CD4-positive, alpha-beta T cell (primary cell): ENCODE measurements around the gene CTNNA1. TPM values are rescaled to one million over a fixed set of nuclear protein-coding genes. Genes with fewer than 3 reads are reported as not detected.

Experiments used
- ATAC-seq: fragments of 200-7000 bp; cut with Tn5 transposase; one replicate; pipeline ENCODE4 v1.10.0; 2022; ENCODE audit warnings: mild to moderate bottlenecking; ENCODE audit not compliant: poor library complexity
- CTCF ChIA-PET: fragments of 350-600 bp; sonication (Branson Sonifier 250); formaldehyde crosslinking; loops from one replicate; lab custom pipeline; 2021; ENCODE audit warnings: antibody characterized with exemption, inconsistent platforms; lab: Charles Lee
- POLR2A ChIA-PET: fragments of 350-600 bp; sonication (Branson Sonifier 250); formaldehyde crosslinking; loops from one replicate; lab custom pipeline; 2021; ENCODE audit warnings: antibody characterized with exemption, inconsistent platforms; lab: Charles Lee
- DNase-seq, 14 experiments: peaks; one replicate each; pipeline ENCODE4 v3.0.0-alpha.2; 2013 to 2020; ENCODE audit warnings: mixed read lengths in 2 of 14
- H3K27ac ChIP-seq, 2 donors: one replicate each; pipeline versions ENCODE4 v1.5.1 to v1.7.0; 2013; ENCODE audit warnings: low read length in 2 of 2, low read depth in 1 of 2, mild to moderate bottlenecking in 1 of 2
- H3K27me3 ChIP-seq, 2 experiments: 1 replicate in 1 of 2; 2 replicates in 1 of 2; pipeline versions ENCODE4 v1.6.1 to v1.7.0; 2013; ENCODE audit warnings: low read length in 2 of 2, control low read depth in 1 of 2, mild to moderate bottlenecking in 1 of 2, moderate library complexity in 1 of 2; ENCODE audit not compliant: insufficient read depth in 2 of 2, control insufficient read depth in 1 of 2
- H3K36me3 ChIP-seq: one replicate; pipeline ENCODE4 v1.6.1; 2013; ENCODE audit warnings: low read length, control low read depth; ENCODE audit not compliant: insufficient read depth
- H3K4me1 ChIP-seq: one replicate; pipeline ENCODE4 v1.6.1; 2013; ENCODE audit warnings: low read length, control low read depth; ENCODE audit not compliant: insufficient read depth
- H3K4me3 ChIP-seq: one replicate; pipeline ENCODE4 v1.5.1; 2013; ENCODE audit warnings: mild to moderate bottlenecking, low read length, moderate library complexity
- H3K9me3 ChIP-seq, 2 experiments: 1 replicate in 1 of 2; 2 replicates in 1 of 2; pipeline versions ENCODE4 v1.6.1 to v1.7.0; 2013; ENCODE audit warnings: low read length in 2 of 2, mild to moderate bottlenecking in 2 of 2, control low read depth in 1 of 2, moderate library complexity in 1 of 2; ENCODE audit not compliant: control insufficient read depth in 1 of 2, insufficient read depth in 1 of 2
- H3K27ac Mint-ChIP-seq: one replicate; pipeline ENCODE4 v1.8.0; 2020; ENCODE audit warnings: mixed read lengths
- H3K27me3 Mint-ChIP-seq: one replicate; pipeline ENCODE4 v1.8.0; 2021; ENCODE audit warnings: mixed read lengths
- H3K36me3 Mint-ChIP-seq: one replicate; pipeline ENCODE4 v1.8.0; 2021; ENCODE audit warnings: low read depth, mixed read lengths
- H3K4me1 Mint-ChIP-seq: one replicate; pipeline ENCODE4 v1.8.0; 2021; ENCODE audit warnings: low read depth, mixed read lengths
- H3K4me3 Mint-ChIP-seq: one replicate; pipeline ENCODE4 v1.8.0; 2020; ENCODE audit warnings: mild to moderate bottlenecking, mixed read lengths
- H3K9me3 Mint-ChIP-seq: one replicate; pipeline ENCODE4 v1.8.0; 2020; ENCODE audit warnings: mixed read lengths
- CTCF ChIP-seq: fragments of 200-600 bp; IDR thresholded peaks from one replicate; pipeline ENCODE4 v1.8.0; 2022; ENCODE audit warnings: antibody characterized with exemption, mild to moderate bottlenecking
- intact Hi-C, 2 experiments: fragments of 100-400 bp; cut with DNase I in 1 of 2; cut with micrococcal nuclease in 1 of 2; formaldehyde crosslinking; loops; one replicate each; pipeline versions ENCODE4 v1.15.1 to v1.9.0; 2023 to 2025; cut with DNase I, micrococcal nuclease
- total RNA-seq, 174 experiments: library from RNA in 2 of 174; stranded (reverse) in 2 of 174; gene quantifications; one replicate each; pipeline ENCODE4 v1.2.3 and lab custom pipeline; 2021 to 2026

Gene CTNNA1
- total RNA-seq, 2 experiments from 2014 or later: 6.0 to 6.7 TPM

- DNase-seq: no peak
These were observed 44.0 kb upstream of the CTNNA1 start for GRCh38 chr5:138709202-138709601.

GRCh38 chr5:138711087-138711486 is 42.1 kb upstream of the CTNNA1 start:
- H3K27me3 ChIP-seq: peaks cover 8 to 19% of the 10 kb centered on the region in 2 experiments
- CTCF ChIA-PET: interaction anchor here (0.7 kb wide), 1 partner anchor 39 kb away, joined by 3 read pairs; no protein-coding TSS in a partner anchor

More at GRCh38 chr5:138709202-138709601, 44.0 kb upstream of the CTNNA1 start:
- CTCF ChIA-PET: no interaction called here
- Mint-ChIP-seq H3K4me1 (no peaks in the 10 kb centered on the region), H3K27ac (no peak overlapping the region), H3K36me3 (no peaks in the 10 kb centered on the region), H3K4me3 (no peak overlapping the region), H3K9me3 (no peaks in the 10 kb centered on the region), H3K27me3 (peaks cover 72% of the 10 kb centered on the region)
- H3K4me1 ChIP-seq: no peaks in the 10 kb centered on the region
- H3K9me3 ChIP-seq: no peaks in the 10 kb centered on the region
- H3K27me3 ChIP-seq: peaks cover 14 to 20% of the 10 kb centered on the region in 2 experiments
- no peak overlapping the region for H3K27ac ChIP-seq
- intact Hi-C loops: no loop called here
- no peak overlapping the region for H3K4me3 ChIP-seq
- H3K36me3 ChIP-seq: no peaks in the 10 kb centered on the region
- POLR2A ChIA-PET: no interaction called here
- TF ChIP-seq CTCF: no peak
- no peak for ATAC-seq

GRCh38 chr5:138711811-138712210 is 41.4 kb upstream of the CTNNA1 start:
- ChIA-PET CTCF (no interaction called here), POLR2A (no interaction called here)
- H3K27me3 ChIP-seq: peaks cover 8 to 19% of the 10 kb centered on the region in 2 experiments
- no peak overlapping the region for H3K27ac ChIP-seq
- H3K27ac Mint-ChIP-seq: no peak overlapping the region
- H3K4me1 Mint-ChIP-seq: no peaks in the 10 kb centered on the region
- no peaks in the 10 kb centered on the region for H3K9me3 Mint-ChIP-seq
- no peak overlapping the region for H3K4me3 ChIP-seq
- no peak for TF ChIP-seq CTCF
- H3K4me3 Mint-ChIP-seq: no peak overlapping the region
- no peaks in the 10 kb centered on the region for H3K9me3 ChIP-seq
- H3K4me1 ChIP-seq: no peaks in the 10 kb centered on the region
- ATAC-seq (no peak), DNase-seq (no peak)
- no peaks in the 10 kb centered on the region for H3K36me3 Mint-ChIP-seq
- no peaks in the 10 kb centered on the region for H3K36me3 ChIP-seq
- H3K27me3 Mint-ChIP-seq: peaks cover 57% of the 10 kb centered on the region
- intact Hi-C loops: no loop called here

More at GRCh38 chr5:138711087-138711486, 42.1 kb upstream of the CTNNA1 start:
- Mint-ChIP-seq H3K4me3 (no peak overlapping the region), H3K9me3 (no peaks in the 10 kb centered on the region), H3K36me3 (no peaks in the 10 kb centered on the region), H3K27me3 (peaks cover 59% of the 10 kb centered on the region), H3K4me1 (no peaks in the 10 kb centered on the region), H3K27ac (no peak overlapping the region)
- no peak for DNase-seq
- TF ChIP-seq CTCF: no peak
- intact Hi-C loops: no loop called here
- Histone ChIP-seq H3K4me3 (no peak overlapping the region), H3K9me3 (no peaks in the 10 kb centered on the region), H3K27ac (no peak overlapping the region), H3K36me3 (no peaks in the 10 kb centered on the region), H3K4me1 (no peaks in the 10 kb centered on the region)
- no peak for ATAC-seq
- POLR2A ChIA-PET: no interaction called here
